ENCODE measurements around the gene ZBTB3. TPM values are rescaled to one million over a fixed set of nuclear protein-coding genes. Genes with fewer than 3 reads are reported as not detected.
A peak's percentile ranks its signal among the peaks of the same experiment; 100 is the strongest.

The ZBTB3 gene
- total RNA-seq (8.5 TPM), polyA plus RNA-seq (1 to 10 TPM; 4.8 to 7.2 (median 5.5) TPM)

DNA sequence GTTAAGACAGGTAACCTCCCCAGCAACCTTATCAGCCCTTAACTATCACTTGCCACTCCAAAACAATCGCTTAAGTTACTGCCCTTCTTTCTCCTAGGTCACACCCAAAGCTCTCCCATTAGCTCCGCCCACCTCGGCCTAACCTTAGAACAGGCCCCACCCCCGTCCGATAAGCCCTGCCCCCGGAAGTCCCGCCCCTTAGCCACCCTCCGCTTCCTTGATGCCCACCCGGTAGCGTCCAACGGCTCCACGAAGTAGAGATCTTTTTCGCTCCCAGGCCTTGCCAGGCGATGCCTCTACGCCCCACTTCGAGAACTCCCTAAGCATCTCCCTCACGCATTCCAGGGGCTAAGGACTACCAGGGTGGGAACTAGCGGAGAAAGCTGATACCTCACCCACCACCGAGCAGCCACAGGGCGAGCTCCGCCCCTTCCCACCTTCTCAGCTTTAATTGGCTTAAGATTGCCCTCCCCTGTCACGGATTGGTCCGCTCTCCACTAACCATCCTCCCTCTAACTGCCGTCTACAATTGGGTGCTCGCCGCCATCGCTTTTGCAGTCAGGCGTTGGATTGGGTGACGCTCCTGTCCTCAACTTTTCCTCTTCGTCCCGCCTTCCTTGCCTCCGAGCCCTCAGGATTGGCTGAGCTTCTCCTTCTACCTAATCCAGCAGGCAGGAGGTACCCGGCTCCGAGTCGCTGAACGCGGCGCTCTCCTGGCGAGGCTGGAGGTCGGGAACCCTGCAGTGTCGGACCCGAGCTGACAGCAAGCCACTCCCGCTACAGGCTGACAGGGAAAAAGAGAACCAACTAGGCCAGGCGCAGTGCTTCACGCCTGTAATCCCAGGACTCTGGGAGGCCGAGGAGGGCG is at the start of gene ZBTB3:
TSS of gene ZBTB3 (minus strand) at position 425 of the 868 bp plus-strand sequence. CDS start 496 bp downstream, outside the sequence.
- peaks cover 15% of the 10 kb centered on the region for H3K36me3 ChIP-seq (ENCODE audit: control insufficient read depth, insufficient read depth, low read length)
- H3K9me3 Mint-ChIP-seq, result no peaks in the 10 kb centered on the region
- peak within 1 kb of the TSS; percentile 94 for H3K4me3 ChIP-seq (ENCODE audit: low read depth, low read length)
- H3K4me1 ChIP-seq (ENCODE audit: control insufficient read depth, insufficient read depth, low read length, poor library complexity, severe bottlenecking), result peaks cover 30% of the 10 kb centered on the region
- peak within 1 kb of the TSS; percentile 92 for H3K27ac ChIP-seq (ENCODE audit: insufficient read depth, low read length, poor library complexity, severe bottlenecking)
- no peaks in the 10 kb centered on the region for H3K9me3 ChIP-seq (ENCODE audit: control insufficient read depth in 2 of 2, low read length in 2 of 2)
- DNase-seq, result peak; percentile 96 to 100 (median 99)
- no peaks in the 10 kb centered on the region for H3K27me3 ChIP-seq (ENCODE audit: control insufficient read depth, insufficient read depth, low read length)
- peak within 1 kb of the TSS; percentile 97 to 99 (median 98) for H3K27ac Mint-ChIP-seq
- H3K4me1 Mint-ChIP-seq, result peaks cover under 1 to 43% (median 19%) of the 10 kb centered on the region in 4 donors
- ATAC-seq (ENCODE audit: low read depth in 2 of 2), result peak; percentile 95 to 97
- peak within 1 kb of the TSS; percentile 93 to 99 (median 96) for H3K4me3 Mint-ChIP-seq
- H3K36me3 Mint-ChIP-seq, result peaks cover 7% of the 10 kb centered on the region
- H3K27me3 Mint-ChIP-seq, result no peaks in the 10 kb centered on the region

DNA sequence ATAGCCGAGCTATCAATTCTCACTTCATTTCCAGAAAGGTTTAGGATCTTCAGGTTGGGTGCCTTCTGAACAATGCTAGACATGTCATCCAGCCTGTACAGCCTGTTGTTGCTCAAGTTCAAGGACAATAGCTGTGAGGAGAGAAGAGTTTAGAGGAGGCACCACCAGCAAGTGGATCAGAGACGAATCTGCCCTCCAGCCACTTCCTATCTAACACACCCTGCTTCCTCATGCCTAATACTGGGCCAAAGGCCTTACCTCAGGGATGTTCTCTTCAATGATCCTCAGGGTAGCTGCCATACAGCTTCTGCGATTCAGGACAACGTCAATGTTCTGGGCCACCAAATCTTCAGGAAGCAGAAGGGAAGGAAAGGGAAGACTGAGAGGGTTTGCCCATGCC is 47.1 kb upstream of the ZBTB3 start:
- peaks cover 42% of the 10 kb centered on the region for H3K36me3 Mint-ChIP-seq
- peak overlapping the region in 1 of 4 donors; percentile 35 for H3K4me3 Mint-ChIP-seq
- Histone ChIP-seq H3K27ac (ENCODE audit: insufficient read depth, low read length, poor library complexity, severe bottlenecking) (no peak overlapping the region), H3K4me3 (ENCODE audit: low read depth, low read length) (no peak overlapping the region), H3K4me1 (ENCODE audit: control insufficient read depth, insufficient read depth, low read length, poor library complexity, severe bottlenecking) (peaks cover 26% of the 10 kb centered on the region), H3K27me3 (ENCODE audit: control insufficient read depth, insufficient read depth, low read length) (no peaks in the 10 kb centered on the region), H3K36me3 (ENCODE audit: control insufficient read depth, insufficient read depth, low read length) (peaks cover 70% of the 10 kb centered on the region), H3K9me3 (ENCODE audit: control insufficient read depth in 2 of 2, low read length in 2 of 2) (no peaks in the 10 kb centered on the region)
- H3K4me1 Mint-ChIP-seq, result peaks cover 0 to 36% (median 19%) of the 10 kb centered on the region in 4 donors
- no peak for DNase-seq
- no peak for ATAC-seq (ENCODE audit: low read depth in 2 of 2)
- no peaks in the 10 kb centered on the region for H3K27me3 Mint-ChIP-seq
- H3K9me3 Mint-ChIP-seq, result no peaks in the 10 kb centered on the region
- no peak overlapping the region for H3K27ac Mint-ChIP-seq

GRCh38 chr11:62799486-62799885 is 45.5 kb upstream of the ZBTB3 start:
- peaks cover 83% of the 10 kb centered on the region for H3K36me3 ChIP-seq (ENCODE audit: control insufficient read depth, insufficient read depth, low read length)
- peak overlapping the region in 1 of 4 donors; percentile 54 for H3K4me3 Mint-ChIP-seq
- no peak overlapping the region for H3K4me3 ChIP-seq (ENCODE audit: low read depth, low read length)
- no peak overlapping the region for H3K27ac Mint-ChIP-seq
- H3K27me3 Mint-ChIP-seq, result no peaks in the 10 kb centered on the region
- H3K27ac ChIP-seq (ENCODE audit: insufficient read depth, low read length, poor library complexity, severe bottlenecking), result no peak overlapping the region
- peaks cover 54% of the 10 kb centered on the region for H3K36me3 Mint-ChIP-seq
- H3K27me3 ChIP-seq (ENCODE audit: control insufficient read depth, insufficient read depth, low read length), result no peaks in the 10 kb centered on the region
- H3K9me3 Mint-ChIP-seq, result no peaks in the 10 kb centered on the region
- no peaks in the 10 kb centered on the region for H3K9me3 ChIP-seq (ENCODE audit: control insufficient read depth in 2 of 2, low read length in 2 of 2)
- DNase-seq, result no peak
- no peak for ATAC-seq (ENCODE audit: low read depth in 2 of 2)
- peaks cover 0 to 32% (median 21%) of the 10 kb centered on the region in 4 donors for H3K4me1 Mint-ChIP-seq
- peaks cover 18% of the 10 kb centered on the region for H3K4me1 ChIP-seq (ENCODE audit: control insufficient read depth, insufficient read depth, low read length, poor library complexity, severe bottlenecking)

DNA sequence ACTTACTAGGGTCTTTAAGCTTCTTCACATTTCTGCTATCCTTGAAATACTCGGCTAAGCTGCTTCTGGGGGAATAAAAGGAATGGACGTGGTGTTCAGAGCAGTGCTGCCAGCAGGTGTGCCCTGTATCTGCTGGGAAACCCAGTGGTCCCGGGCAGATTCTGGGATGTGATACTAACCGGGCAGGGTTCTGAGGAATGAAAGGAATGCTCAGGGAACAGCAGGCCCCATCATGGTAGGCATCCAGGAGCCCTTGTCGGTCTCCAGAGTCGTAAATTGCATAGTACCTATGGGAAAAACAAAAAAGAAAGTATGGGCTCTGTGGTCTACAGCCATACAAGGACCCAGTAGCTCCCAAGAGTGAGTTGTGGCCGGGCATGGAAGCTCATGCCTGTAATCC is 42.3 kb upstream of the ZBTB3 start:
- peaks cover 11% of the 10 kb centered on the region for H3K4me1 ChIP-seq (ENCODE audit: control insufficient read depth, insufficient read depth, low read length, poor library complexity, severe bottlenecking)
- H3K4me1 Mint-ChIP-seq, result peaks cover 5 to 29% (median 18%) of the 10 kb centered on the region in 4 donors
- no peak for DNase-seq
- H3K27me3 ChIP-seq (ENCODE audit: control insufficient read depth, insufficient read depth, low read length), result no peaks in the 10 kb centered on the region
- no peak overlapping the region for H3K27ac ChIP-seq (ENCODE audit: insufficient read depth, low read length, poor library complexity, severe bottlenecking)
- no peaks in the 10 kb centered on the region for H3K27me3 Mint-ChIP-seq
- H3K36me3 ChIP-seq (ENCODE audit: control insufficient read depth, insufficient read depth, low read length), result peaks cover 79% of the 10 kb centered on the region
- H3K4me3 Mint-ChIP-seq, result no peak overlapping the region
- no peaks in the 10 kb centered on the region for H3K9me3 ChIP-seq (ENCODE audit: control insufficient read depth in 2 of 2, low read length in 2 of 2)
- H3K4me3 ChIP-seq (ENCODE audit: low read depth, low read length), result no peak overlapping the region
- peaks cover 56% of the 10 kb centered on the region for H3K36me3 Mint-ChIP-seq
- no peaks in the 10 kb centered on the region for H3K9me3 Mint-ChIP-seq
- ATAC-seq (ENCODE audit: low read depth in 2 of 2), result no peak
- peak overlapping the region in 1 of 3 donors; percentile 14 for H3K27ac Mint-ChIP-seq

GRCh38 chr11:62794201-62794775 is 40.3 kb upstream of the ZBTB3 start:
- ATAC-seq (ENCODE audit: low read depth in 2 of 2) (no peak), DNase-seq (no peak)
- Histone ChIP-seq H3K4me3 (ENCODE audit: low read depth, low read length) (no peak overlapping the region), H3K4me1 (ENCODE audit: control insufficient read depth, insufficient read depth, low read length, poor library complexity, severe bottlenecking) (peaks cover 29% of the 10 kb centered on the region), H3K27ac (ENCODE audit: insufficient read depth, low read length, poor library complexity, severe bottlenecking) (no peak overlapping the region), H3K27me3 (ENCODE audit: control insufficient read depth, insufficient read depth, low read length) (no peaks in the 10 kb centered on the region), H3K36me3 (ENCODE audit: control insufficient read depth, insufficient read depth, low read length) (peaks cover 70% of the 10 kb centered on the region), H3K9me3 (ENCODE audit: control insufficient read depth in 2 of 2, low read length in 2 of 2) (no peaks in the 10 kb centered on the region)
- Mint-ChIP-seq H3K27ac (peak overlapping the region in 2 of 3 donors; percentile 26 to 77), H3K4me1 (peaks cover 5 to 42% (median 27%) of the 10 kb centered on the region in 4 donors), H3K9me3 (no peaks in the 10 kb centered on the region), H3K27me3 (no peaks in the 10 kb centered on the region), H3K4me3 (peak overlapping the region in 1 of 4 donors; percentile 74), H3K36me3 (peaks cover 43% of the 10 kb centered on the region)

- Histone ChIP-seq H3K27me3 (ENCODE audit: control insufficient read depth, insufficient read depth, low read length) (no peaks in the 10 kb centered on the region), H3K4me3 (ENCODE audit: low read depth, low read length) (peak overlapping the region; percentile 70), H3K36me3 (ENCODE audit: control insufficient read depth, insufficient read depth, low read length) (peaks cover 58% of the 10 kb centered on the region), H3K9me3 (ENCODE audit: control insufficient read depth in 2 of 2, low read length in 2 of 2) (no peaks in the 10 kb centered on the region), H3K4me1 (ENCODE audit: control insufficient read depth, insufficient read depth, low read length, poor library complexity, severe bottlenecking) (peaks cover 43% of the 10 kb centered on the region), H3K27ac (ENCODE audit: insufficient read depth, low read length, poor library complexity, severe bottlenecking) (peak overlapping the region; percentile 80)
- no peaks in the 10 kb centered on the region for H3K27me3 Mint-ChIP-seq
- H3K36me3 Mint-ChIP-seq, result peaks cover 28% of the 10 kb centered on the region
- no peak for ATAC-seq (ENCODE audit: low read depth in 2 of 2)
- H3K9me3 Mint-ChIP-seq, result no peaks in the 10 kb centered on the region
- DNase-seq, result peak in 1 of 3 donors; percentile 30
- H3K4me1 Mint-ChIP-seq, result peaks cover 5 to 60% (median 40%) of the 10 kb centered on the region in 4 donors
- peak overlapping the region; percentile 86 to 98 (median 94) for H3K27ac Mint-ChIP-seq
- peak overlapping the region; percentile 90 to 97 (median 96) for H3K4me3 Mint-ChIP-seq
Observed at GRCh38 chr11:62792202-62792575, 38.2 kb upstream of the ZBTB3 start.

GRCh38 chr11:62791501-62792201 is 37.7 kb upstream of the ZBTB3 start, which contains the start of gene TMEM223:
TSS of gene TMEM223 (minus strand) at chr11:62792006. CDS start at chr11:62791994, 12 bp downstream.
- peaks cover 55% of the 10 kb centered on the region for H3K36me3 ChIP-seq (ENCODE audit: control insufficient read depth, insufficient read depth, low read length)
- peak; percentile 77 for ATAC-seq (ENCODE audit: low read depth in 2 of 2)
- H3K36me3 Mint-ChIP-seq, result peaks cover 28% of the 10 kb centered on the region

More at GRCh38 chr11:62791501-62792201, 37.7 kb upstream of the ZBTB3 start, which contains the start of gene TMEM223:
- peak; percentile 85 to 92 (median 88) for DNase-seq
- Mint-ChIP-seq H3K27me3 (no peaks in the 10 kb centered on the region), H3K9me3 (no peaks in the 10 kb centered on the region), H3K4me3 (peak within 1 kb of the TSS; percentile 90 to 97 (median 96)), H3K4me1 (peaks cover 5 to 62% (median 41%) of the 10 kb centered on the region in 4 donors), H3K27ac (peak within 1 kb of the TSS; percentile 91 to 98 (median 94))
- H3K4me3 ChIP-seq (ENCODE audit: low read depth, low read length), result peak within 1 kb of the TSS; percentile 70
- peak within 1 kb of the TSS; percentile 80 for H3K27ac ChIP-seq (ENCODE audit: insufficient read depth, low read length, poor library complexity, severe bottlenecking)
- H3K4me1 ChIP-seq (ENCODE audit: control insufficient read depth, insufficient read depth, low read length, poor library complexity, severe bottlenecking), result peaks cover 43% of the 10 kb centered on the region
- no peaks in the 10 kb centered on the region for H3K9me3 ChIP-seq (ENCODE audit: control insufficient read depth in 2 of 2, low read length in 2 of 2)
- H3K27me3 ChIP-seq (ENCODE audit: control insufficient read depth, insufficient read depth, low read length), result no peaks in the 10 kb centered on the region

Measured in CD4-positive, CD25-positive, alpha-beta regulatory T cell (primary cell).